ENCODE data around the gene HIPK2.

GRCh38 chr7:139774376-139774775, 3.4 kb downstream of the HIPK2 start:
- TF ChIP-seq CTCF (IDR thresholded peaks at IDR 0.05; ENCODE audit: low read length) (no peak), EZH2 (IDR thresholded peaks at IDR 0.05; ENCODE audit: borderline replicate concordance, low read length) (no peak)

Data from OCI-LY1 (cell line).